ENCODE measurements around the gene SLC9A9. TPM values are rescaled to one million over a fixed set of nuclear protein-coding genes. Genes with fewer than 3 reads are reported as not detected.
A peak's percentile ranks its signal among the peaks of the same experiment; 100 is the strongest.

The SLC9A9 gene
- polyA plus RNA-seq, 1 donor (not counting 4 experiments of a cell fraction or from before 2014, with no cell fraction given), result 5.2 TPM

DNA sequence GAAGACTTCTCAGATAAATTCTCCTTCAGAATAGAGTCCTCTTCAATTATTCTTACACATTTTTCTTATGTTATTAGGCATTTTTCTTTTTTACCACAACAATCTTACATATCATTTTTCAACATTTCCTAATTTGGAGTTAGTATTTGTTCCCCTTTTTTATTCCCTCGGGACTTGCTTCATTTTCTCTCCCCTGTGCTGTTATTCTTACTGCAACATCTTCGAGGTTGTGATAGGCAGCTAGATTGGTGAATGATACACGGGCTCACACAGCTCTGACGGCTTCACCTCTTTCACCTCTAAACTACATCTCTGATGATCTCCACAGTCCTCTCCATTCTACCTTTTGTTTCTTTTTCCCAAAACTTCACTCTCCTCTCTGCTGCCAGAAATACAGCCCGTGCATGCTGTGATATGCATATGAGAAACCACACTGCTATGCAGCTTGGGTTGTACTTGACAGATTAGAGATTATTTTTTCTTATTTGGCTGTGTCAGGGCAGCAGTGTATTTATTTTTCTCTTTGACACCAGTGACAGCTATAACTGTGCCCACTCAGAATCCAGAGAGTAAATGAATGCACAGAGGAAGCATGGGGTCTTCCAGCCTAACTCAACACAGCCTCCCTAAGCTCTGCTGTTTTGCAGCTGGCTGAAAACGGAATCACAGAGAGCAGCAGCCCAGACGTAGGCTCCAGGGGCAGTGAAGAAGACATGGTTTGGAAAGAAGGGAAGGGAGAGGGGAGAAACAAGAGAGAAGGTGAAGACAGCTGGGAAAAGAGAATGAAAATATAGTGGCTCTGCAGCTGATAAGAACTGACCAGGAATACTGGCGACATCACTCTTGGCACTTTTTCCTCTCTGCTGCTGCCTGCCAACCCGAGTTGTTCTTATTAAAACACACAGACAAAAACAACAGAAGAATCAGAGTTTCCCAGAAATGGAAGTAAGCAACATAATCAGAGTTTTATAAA, 61.8 kb downstream of the SLC9A9 start:
- Histone ChIP-seq H3K9me3 (ENCODE audit: control insufficient read depth, low read depth, low read length) (no peaks in the 10 kb centered on the region), H4K20me1 (ENCODE audit: control insufficient read depth, extremely low read depth, insufficient read depth, low read length) (no peaks in the 10 kb centered on the region), H3K79me2 (ENCODE audit: control insufficient read depth, insufficient read depth, low read length) (no peaks in the 10 kb centered on the region), H3K4me2 (ENCODE audit: control insufficient read depth, extremely low read depth, insufficient read depth, low read depth, low read length) (peak overlapping the region; percentile 67), H3K27ac (ENCODE audit: control insufficient read depth, insufficient read depth, low read length) (no peak overlapping the region), H3K9me1 (ENCODE audit: control insufficient read depth, extremely low read depth, insufficient read depth, low read length) (no peaks in the 10 kb centered on the region), H3K4me1 (ENCODE audit: control insufficient read depth, extremely low read depth, insufficient read depth, low read length) (peaks cover 7% of the 10 kb centered on the region), H3K36me3 (ENCODE audit: control insufficient read depth in 2 of 2, extremely low read depth in 1 of 2, insufficient read depth in 2 of 2, low read length in 2 of 2) (no peaks in the 10 kb centered on the region), H2AFZ (ENCODE audit: control insufficient read depth, low read length) (peak overlapping the region; percentile 85), H3K27me3 (ENCODE audit: control insufficient read depth, extremely low read depth, insufficient read depth, low read length) (no peaks in the 10 kb centered on the region), H3K4me3 (ENCODE audit: control insufficient read depth in 2 of 3, extremely low read depth in 1 of 3, insufficient read depth in 2 of 3, low read depth in 1 of 3, low read length in 3 of 3) (peak overlapping the region in 2 of 3 experiments; percentile 12 to 16), H3K9ac (ENCODE audit: control insufficient read depth, extremely low read depth, insufficient read depth, low read length) (no peak overlapping the region)
- FAIRE-seq, result peak; percentile 34
- no peak for DNase-seq (ENCODE audit: low read depth, low spot score)
- dilution Hi-C loops (cut with MboI; ENCODE audit: extremely low pct_ligation_motif_present, low sequenced_read_pairs), result no loop called here
- TF ChIP-seq, protein P1, sequence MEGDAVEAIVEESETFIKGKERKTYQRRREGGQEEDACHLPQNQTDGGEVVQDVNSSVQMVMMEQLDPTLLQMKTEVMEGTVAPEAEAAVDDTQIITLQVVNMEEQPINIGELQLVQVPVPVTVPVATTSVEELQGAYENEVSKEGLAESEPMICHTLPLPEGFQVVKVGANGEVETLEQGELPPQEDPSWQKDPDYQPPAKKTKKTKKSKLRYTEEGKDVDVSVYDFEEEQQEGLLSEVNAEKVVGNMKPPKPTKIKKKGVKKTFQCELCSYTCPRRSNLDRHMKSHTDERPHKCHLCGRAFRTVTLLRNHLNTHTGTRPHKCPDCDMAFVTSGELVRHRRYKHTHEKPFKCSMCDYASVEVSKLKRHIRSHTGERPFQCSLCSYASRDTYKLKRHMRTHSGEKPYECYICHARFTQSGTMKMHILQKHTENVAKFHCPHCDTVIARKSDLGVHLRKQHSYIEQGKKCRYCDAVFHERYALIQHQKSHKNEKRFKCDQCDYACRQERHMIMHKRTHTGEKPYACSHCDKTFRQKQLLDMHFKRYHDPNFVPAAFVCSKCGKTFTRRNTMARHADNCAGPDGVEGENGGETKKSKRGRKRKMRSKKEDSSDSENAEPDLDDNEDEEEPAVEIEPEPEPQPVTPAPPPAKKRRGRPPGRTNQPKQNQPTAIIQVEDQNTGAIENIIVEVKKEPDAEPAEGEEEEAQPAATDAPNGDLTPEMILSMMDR (optimal IDR thresholded peaks at IDR 0.05 in 1 of 3, IDR thresholded peaks at IDR 0.05 in 1 of 3, conservative IDR thresholded peaks at IDR 0.05 in 1 of 3; ENCODE audit: extremely low read depth in 1 of 3, insufficient read depth in 2 of 3, low read length in 3 of 3), result no peak
- no peak for TF ChIP-seq EZH2 (IDR thresholded peaks at IDR 0.05; ENCODE audit: low read length)

- no peaks in the 10 kb centered on the region for H3K9me3 ChIP-seq (ENCODE audit: control insufficient read depth, low read depth, low read length)
- no peaks in the 10 kb centered on the region for H3K9me1 ChIP-seq (ENCODE audit: control insufficient read depth, extremely low read depth, insufficient read depth, low read length)
- H3K4me3 ChIP-seq (ENCODE audit: control insufficient read depth in 2 of 3, extremely low read depth in 1 of 3, insufficient read depth in 2 of 3, low read depth in 1 of 3, low read length in 3 of 3), result no peak overlapping the region
- TF ChIP-seq EZH2 (IDR thresholded peaks at IDR 0.05; ENCODE audit: low read length), result no peak
- TF ChIP-seq, protein P1 (optimal IDR thresholded peaks at IDR 0.05 in 1 of 3, IDR thresholded peaks at IDR 0.05 in 1 of 3, conservative IDR thresholded peaks at IDR 0.05 in 1 of 3; ENCODE audit: extremely low read depth in 1 of 3, insufficient read depth in 2 of 3, low read length in 3 of 3), result peak in 1 of 3 experiments; percentile 24
- dilution Hi-C loops (cut with MboI; ENCODE audit: extremely low pct_ligation_motif_present, low sequenced_read_pairs), result no loop called here
- H3K79me2 ChIP-seq (ENCODE audit: control insufficient read depth, insufficient read depth, low read length), result no peaks in the 10 kb centered on the region
- FAIRE-seq (no peak), DNase-seq (ENCODE audit: low read depth, low spot score) (no peak)
- H3K36me3 ChIP-seq (ENCODE audit: control insufficient read depth in 2 of 2, extremely low read depth in 1 of 2, insufficient read depth in 2 of 2, low read length in 2 of 2), result no peaks in the 10 kb centered on the region
- no peak overlapping the region for H3K27ac ChIP-seq (ENCODE audit: control insufficient read depth, insufficient read depth, low read length)
- H3K4me2 ChIP-seq (ENCODE audit: control insufficient read depth, extremely low read depth, insufficient read depth, low read depth, low read length), result no peak overlapping the region
- no peaks in the 10 kb centered on the region for H4K20me1 ChIP-seq (ENCODE audit: control insufficient read depth, extremely low read depth, insufficient read depth, low read length)
- H2AFZ ChIP-seq (ENCODE audit: control insufficient read depth, low read length), result no peak overlapping the region
- no peaks in the 10 kb centered on the region for H3K27me3 ChIP-seq (ENCODE audit: control insufficient read depth, extremely low read depth, insufficient read depth, low read length)
- H3K9ac ChIP-seq (ENCODE audit: control insufficient read depth, extremely low read depth, insufficient read depth, low read length), result no peak overlapping the region
- peaks cover 7% of the 10 kb centered on the region for H3K4me1 ChIP-seq (ENCODE audit: control insufficient read depth, extremely low read depth, insufficient read depth, low read length)
Measured at GRCh38 chr3:143784446-143784845, 63.8 kb downstream of the SLC9A9 start.

Measured in keratinocyte (primary cell).